Adrenal gland (tissue), 12 donors: ENCODE measurements around the gene CCDC27. TPM values are rescaled to one million over a fixed set of nuclear protein-coding genes. Genes with fewer than 3 reads are reported as not detected.
A peak's percentile ranks its signal among the peaks of the same experiment; 100 is the strongest.

Experiments used
- DNase-seq, 7 donors: peaks; one replicate each; pipeline ENCODE4 v3.0.0-alpha.2; 2019 to 2020
- H3K27ac ChIP-seq, 5 donors: fragments of 200-600 bp; sonication (generic) in 4 of 5; 1 replicate in 3 of 5; 2 replicates in 2 of 5; pipeline versions ENCODE4 v1.5.1 to v1.8.0; 2016 to 2020; ENCODE audit warnings: mild to moderate bottlenecking in 1 of 5
- H3K27me3 ChIP-seq: fragments of 200-600 bp; 2 replicates; pipeline ENCODE4 v1.8.0; 2021
- H3K36me3 ChIP-seq, 2 donors: fragments of 200-600 bp; replicated peaks in 1 of 2; 1 replicate in 1 of 2; 2 replicates in 1 of 2; pipeline versions ENCODE4 v1.5.1 to v1.8.0; 2018 to 2022
- H3K4me1 ChIP-seq, 2 donors: fragments of 200-600 bp; replicated peaks in 1 of 2; 1 replicate in 1 of 2; 2 replicates in 1 of 2; pipeline versions ENCODE4 v1.5.1 to v1.8.0; 2018 to 2021
- H3K4me3 ChIP-seq, 4 donors: fragments of 200-600 bp; sonication (generic) in 3 of 4; one replicate each; pipeline ENCODE4 v1.5.1; 2016 to 2018
- H3K9me3 ChIP-seq, 3 donors: fragments of 200-600 bp; sonication (generic) in 1 of 3; replicated peaks in 1 of 3; 1 replicate in 2 of 3; 2 replicates in 1 of 3; pipeline versions ENCODE4 v1.5.1 to v1.8.0; 2016 to 2021
- CTCF ChIP-seq, 6 experiments: fragments of 450-650 bp in 4 of 6; fragments of 200-600 bp in 2 of 6; sonication (generic) in 1 of 6; IDR thresholded peaks; 1 replicate in 5 of 6; 2 replicates in 1 of 6; pipeline versions ENCODE4 v1.5.1 to v1.8.0; 2016 to 2021; ENCODE audit warnings: antibody characterized with exemption in 6 of 6, mild to moderate bottlenecking in 2 of 6, moderate library complexity in 1 of 6
- POLR2A ChIP-seq, 2 donors: fragments of 450-650 bp; IDR thresholded peaks; one replicate each; pipeline ENCODE4 v1.6.1; 2017; ENCODE audit warnings: antibody characterized with exemption in 2 of 2, mild to moderate bottlenecking in 2 of 2, moderate library complexity in 1 of 2
- WGBS, 4 donors: extraction: QIAGEN DNeasy Blood & Tissue Kit in 2 of 4; methylation state at CpG; one replicate each; pipeline versions ENCODE4 v1.1.5 to v1.1.7; 2013 to 2017; 5-methylcytosine and 5-hydroxymethylcytosine counted together
- intact Hi-C, 2 donors: fragments of 100-400 bp; cut with DNase I; formaldehyde crosslinking; loops; one replicate each; pipeline versions ENCODE4 v1.14.1 to v1.15.0; 2022 to 2023
- polyA plus RNA-seq, 3 donors: library from polyadenylated mRNA; stranded (reverse); fragments of 200-250 nt in 2 of 3; fragments of 350-450 nt in 1 of 3; fragmentation: Illumina TruSeq in 1 of 3; extraction: RNeasy Lipid Tissue Mini Kit (QIAGEN cat#74804) in 1 of 3; gene quantifications; one replicate each; pipeline ENCODE4 v1.2.3, GENCODE V29; 2013 to 2014
- small RNA-seq, 2 donors: library from RNA; depleted of rRNA; stranded (forward); fragments of <200 nt; gene quantifications; one replicate each; pipeline ENCODE3, GENCODE V24; 2016
- total RNA-seq, 9 donors: library from RNA; depleted of rRNA in 4 of 9; stranded (reverse); fragments of >200 nt in 4 of 9; fragments of 120-200 nt in 1 of 9; fragmentation: NEBNext Ultra II Directional in 1 of 9; extraction: Animal tissue kit (Norgen Biotek cat#: 25700) in 1 of 9; gene quantifications; one replicate each; pipeline versions ENCODE4 v1.1.0 to v1.2.4, GENCODE V29; 2013 to 2023
- donor health status: healthy with polysubstance abuse.
- donor health status: Bipolar disorder and iron deficiency.
- donor health status: DM: yes; HTN: yes; CAD: no.
- donor health status: DM: no; HTN: no; CAD: no.
- donor health status: DM: no; HTN: no; CAD: no.
- donor health status: DM: yes; HTN: yes; CAD: no.

Gene CCDC27
- total and polyA plus RNA-seq, 12 donors, result not detected

GRCh38 chr1:3819771-3820200, 67.5 kb downstream of the CCDC27 start:
- Histone ChIP-seq H3K4me3 (no peak overlapping the region), H3K9me3 (no peaks in the 10 kb centered on the region), H3K27me3 (no peaks in the 10 kb centered on the region), H3K27ac (no peak overlapping the region), H3K4me1 (no peaks in the 10 kb centered on the region), H3K36me3 (peaks cover 0 to 62% of the 10 kb centered on the region in 2 donors)
- intact Hi-C loops, result no loop called here
- peak in 1 of 7 donors; percentile 3 for DNase-seq
- 72 to 76% (median 74%) methylated on average over 10 of the region's 10 CpGs for WGBS, 4 donors
- TF ChIP-seq CTCF (IDR thresholded peaks at IDR 0.05) (no peak), POLR2A (IDR thresholded peaks at IDR 0.05) (no peak)

GRCh38 chr1:3820316-3820715, 68.1 kb downstream of the CCDC27 start:
- TF ChIP-seq CTCF (IDR thresholded peaks at IDR 0.05) (no peak), POLR2A (IDR thresholded peaks at IDR 0.05) (no peak)
- WGBS, 4 donors, result 89 to 97% (median 92%) methylated on average over 8 of the region's 8 CpGs
- intact Hi-C loops, result no loop called here
- no peaks in the 10 kb centered on the region for H3K4me1 ChIP-seq
- no peak overlapping the region for H3K4me3 ChIP-seq
- H3K36me3 ChIP-seq, result peaks cover 0 to 60% of the 10 kb centered on the region in 2 donors
- no peaks in the 10 kb centered on the region for H3K27me3 ChIP-seq
- no peaks in the 10 kb centered on the region for H3K9me3 ChIP-seq
- H3K27ac ChIP-seq, result no peak overlapping the region
- no peak for DNase-seq

- H3K27me3 ChIP-seq, result no peaks in the 10 kb centered on the region
- no peak overlapping the region for H3K27ac ChIP-seq
- H3K4me1 ChIP-seq, result no peaks in the 10 kb centered on the region
- H3K4me3 ChIP-seq, result no peak overlapping the region
- no peaks in the 10 kb centered on the region for H3K9me3 ChIP-seq
- WGBS, 4 donors, result 85 to 94% (median 89%) methylated on average over 5 to 6 of the region's 6 CpGs
- H3K36me3 ChIP-seq, result peaks cover 0 to 60% of the 10 kb centered on the region in 2 donors
- TF ChIP-seq POLR2A (IDR thresholded peaks at IDR 0.05), result no peak
- no peak for TF ChIP-seq CTCF (IDR thresholded peaks at IDR 0.05)
- intact Hi-C loops, result no loop called here
- no peak for DNase-seq
These were observed 68.8 kb downstream of the CCDC27 start for GRCh38 chr1:3821004-3821403.

Small RNAs within 50 kb of the gene (small RNA-seq; reads per million reads assigned to genes)
- gene RF02197, result 0 reads per million in 2 donors
- gene RN7SL574P, result 0 reads per million in 2 donors

Other genes starting within 250 kb of the CCDC27 start
- 10 to 100 TPM in 3 of 9 donors, 1 to 10 TPM in 6; 2.1 to 12.5 (median 7.4) TPM for gene MEGF6, start 140.9 kb upstream of the CCDC27 start, total RNA-seq
- gene MEGF6, start 140.9 kb upstream of the CCDC27 start, polyA plus RNA-seq, result 10 to 100 TPM in 2 of 3 donors, under 1 TPM in 1; 0.15 to 29.2 (median 16.2) TPM
- 10 to 100 TPM; 21.6 to 52.1 (median 41.6) TPM for gene TPRG1L, start 127.4 kb upstream of the CCDC27 start, total RNA-seq
- 10 to 100 TPM; 15.8 to 49.7 (median 20.6) TPM for gene TPRG1L, start 127.4 kb upstream of the CCDC27 start, polyA plus RNA-seq
- gene WRAP73, start 102.3 kb upstream of the CCDC27 start, total RNA-seq, result 10 to 100 TPM in 8 of 9 donors, 1 to 10 TPM in 1; 5.1 to 22.6 (median 17.8) TPM
- gene WRAP73, start 102.3 kb upstream of the CCDC27 start, polyA plus RNA-seq, result 10 to 100 TPM in 2 of 3 donors, 1 to 10 TPM in 1; 8.2 to 29.6 (median 22.8) TPM
- under 1 TPM in 3 of 9 donors, not detected in 6; 0.15 to 0.22 (median 0.18) TPM for gene TP73, start 99.9 kb upstream of the CCDC27 start, total RNA-seq
- gene TP73, start 99.9 kb upstream of the CCDC27 start, polyA plus RNA-seq, result under 1 TPM; 0.03 to 0.13 (median 0.08) TPM
- gene SMIM1, start 20.3 kb downstream of the CCDC27 start, total RNA-seq, result 10 to 100 TPM in 3 of 9 donors, 1 to 10 TPM in 4, not detected in 2; 3.9 to 18.2 (median 5.3) TPM
- 10 to 100 TPM in 1 of 3 donors, 1 to 10 TPM in 1, under 1 TPM in 1; 0.35 to 22.0 (median 8.8) TPM for gene SMIM1, start 20.3 kb downstream of the CCDC27 start, polyA plus RNA-seq
- 10 to 100 TPM; 34.8 to 58.3 (median 47.0) TPM for gene LRRC47, start 44.0 kb downstream of the CCDC27 start, total RNA-seq
- 10 to 100 TPM; 16.9 to 46.1 (median 17.5) TPM for gene LRRC47, start 44.0 kb downstream of the CCDC27 start, polyA plus RNA-seq
- gene CEP104, start 104.8 kb downstream of the CCDC27 start, total RNA-seq, result 10 to 100 TPM; 14.2 to 80.9 (median 45.0) TPM
- 10 to 100 TPM; 13.6 to 54.6 (median 16.1) TPM for gene CEP104, start 104.8 kb downstream of the CCDC27 start, polyA plus RNA-seq
- gene DFFB, start 105.0 kb downstream of the CCDC27 start, total RNA-seq, result 10 to 100 TPM in 1 of 9 donors, 1 to 10 TPM in 8; 1.8 to 10.1 (median 4.5) TPM
- 10 to 100 TPM in 1 of 3 donors, 1 to 10 TPM in 2; 3.0 to 13.4 (median 6.2) TPM for gene DFFB, start 105.0 kb downstream of the CCDC27 start, polyA plus RNA-seq
- 10 to 100 TPM; 16.1 to 28.0 (median 19.5) TPM for gene C1orf174, start 147.8 kb downstream of the CCDC27 start, total RNA-seq
- 10 to 100 TPM; 11.5 to 27.6 (median 15.8) TPM for gene C1orf174, start 147.8 kb downstream of the CCDC27 start, polyA plus RNA-seq